GM23248 (cell line): ENCODE measurements around the gene DUSP15. TPM values are rescaled to one million over a fixed set of nuclear protein-coding genes. Genes with fewer than 3 reads are reported as not detected.

Experiments used
- DNase-seq: peaks from one replicate; pipeline ENCODE4 v3.0.0-alpha.2; 2015
- H2AFZ ChIP-seq: fragments of 200-600 bp; sonication (generic); 2 replicates; pipeline ENCODE4 v1.6.1; 2016; ENCODE audit warnings: antibody characterized with exemption
- H3F3A ChIP-seq: fragments of 200-600 bp; sonication (generic); 2 replicates; pipeline ENCODE4 v1.6.1; 2016; ENCODE audit warnings: mild to moderate bottlenecking, antibody characterized with exemption, mixed run types; ENCODE audit not compliant: insufficient read depth
- H3K27ac ChIP-seq: fragments of 200-600 bp; sonication (generic); 2 replicates; pipeline ENCODE4 v1.5.1; 2016; ENCODE audit warnings: mild to moderate bottlenecking
- H3K27me3 ChIP-seq: fragments of 200-600 bp; sonication (generic); replicated peaks from 2 replicates; pipeline ENCODE4 v1.6.1; 2016; ENCODE audit warnings: mild to moderate bottlenecking; ENCODE audit not compliant: insufficient read depth
- H3K36me3 ChIP-seq: fragments of 200-600 bp; sonication (generic); 2 replicates; pipeline ENCODE4 v1.6.1; 2016; ENCODE audit warnings: low read depth, mild to moderate bottlenecking
- H3K4me1 ChIP-seq: fragments of 200-600 bp; sonication (generic); 2 replicates; pipeline ENCODE4 v1.6.1; 2016; ENCODE audit warnings: mild to moderate bottlenecking; ENCODE audit not compliant: insufficient read depth
- H3K4me2 ChIP-seq: fragments of 200-600 bp; sonication (generic); one replicate; pipeline ENCODE4 v1.6.1; 2016; ENCODE audit warnings: mild to moderate bottlenecking; ENCODE audit not compliant: unreplicated experiment
- H3K4me3 ChIP-seq: fragments of 200-600 bp; sonication (generic); 2 replicates; pipeline ENCODE4 v1.5.1; 2016; ENCODE audit warnings: mild to moderate bottlenecking
- H3K79me2 ChIP-seq: fragments of 200-600 bp; sonication (generic); 2 replicates; pipeline ENCODE4 v1.6.1; 2016; ENCODE audit warnings: mild to moderate bottlenecking; ENCODE audit not compliant: insufficient read depth
- H3K9ac ChIP-seq: fragments of 200-600 bp; sonication (generic); 2 replicates; pipeline ENCODE4 v1.6.1; 2016; ENCODE audit warnings: mild to moderate bottlenecking
- H3K9me2 ChIP-seq: fragments of 200-600 bp; sonication (generic); 2 replicates; pipeline ENCODE4 v1.6.1; 2016; ENCODE audit warnings: mixed run types, mild to moderate bottlenecking, moderate library complexity; ENCODE audit not compliant: insufficient read depth
- H3K9me3 ChIP-seq: fragments of 200-600 bp; sonication (generic); one replicate; pipeline ENCODE4 v1.6.1; 2017; ENCODE audit warnings: low read depth
- H4K20me1 ChIP-seq: fragments of 200-600 bp; sonication (generic); 2 replicates; pipeline ENCODE4 v1.6.0; 2016; ENCODE audit not compliant: insufficient read depth
- EZH2 ChIP-seq: fragments of 200-600 bp; sonication (generic); IDR thresholded peaks from 2 replicates; pipeline ENCODE4 v1.6.1; 2018; ENCODE audit warnings: antibody characterized with exemption, mild to moderate bottlenecking; ENCODE audit not compliant: insufficient read depth, poor library complexity, severe bottlenecking
- EZH2phosphoT487 ChIP-seq: fragments of 200-600 bp; sonication (generic); IDR thresholded peaks from 2 replicates; pipeline ENCODE4 v1.6.1; 2018; ENCODE audit warnings: antibody characterized with exemption, moderate library complexity, mild to moderate bottlenecking, low read depth; ENCODE audit not compliant: insufficient read depth
- WGBS, 2 experiments: methylation state at CpG; one replicate each; pipeline ENCODE4 v1.1.6; 2015 to 2017; ENCODE audit warnings: low lambda C conversion rate in 2 of 2, low coverage in 1 of 2; ENCODE audit errors: missing lambda C conversion rate in 2 of 2; 5-methylcytosine and 5-hydroxymethylcytosine counted together
- in situ Hi-C: fragments of 300-500 bp; cut with MboI; formaldehyde crosslinking; loops from 2 replicates; pipeline ENCODE4 v1.15.0; 2020
- polyA plus RNA-seq: library from polyadenylated mRNA; unstranded; fragments of >200 nt; fragmentation: Nextera tagmentation; extraction: Ambion mirVana; gene quantifications from 2 replicates; pipeline ENCODE4 v1.2.1, GENCODE V29; 2016
- total RNA-seq: library from RNA; depleted of rRNA; stranded (reverse); fragments of >200 nt; shearing (Covaris generic); gene quantifications from 2 replicates; pipeline ENCODE4 v1.2.3, GENCODE V29; 2014

DUSP15 gene
- total and polyA plus RNA-seq, 2 experiments from 2014 or later = not detected

GRCh38 chr20:31859998-31860380, 10.3 kb downstream of the DUSP15 start:
- in situ Hi-C loops = loop anchor here (10.0 kb wide), 2 partner anchors 165 to 225 kb away; no protein-coding TSS in a partner anchor
- Histone ChIP-seq H3K9me2 (no peaks in the 10 kb centered on the region), H3K4me1 (0 out of 2 replicates have a peak, but pooled peaks cover 3% of the 10 kb centered on the region), H3K4me2 (no peak overlapping the region), H3K36me3 (no peaks in the 10 kb centered on the region), H3K4me3 (no peak overlapping the region), H3K79me2 (no peaks in the 10 kb centered on the region), H3K27me3 (peaks cover 69% of the 10 kb centered on the region), H3K9ac (no peak overlapping the region), H3F3A (no peaks in the 10 kb centered on the region), H3K27ac (no peak overlapping the region), H4K20me1 (no peaks in the 10 kb centered on the region), H3K9me3 (no peaks in the 10 kb centered on the region), H2AFZ (no peak overlapping the region)
- WGBS, 2 experiments = 25 to 27% methylated on average over 7 of the region's 7 CpGs
- DNase-seq = no peak
- TF ChIP-seq EZH2 (no peak), EZH2phosphoT487 (no peak)

GRCh38 chr20:31859266-31859997, 10.9 kb downstream of the DUSP15 start:
- Histone ChIP-seq H3K4me2 (no peak overlapping the region), H4K20me1 (no peaks in the 10 kb centered on the region), H3K27me3 (peaks cover 75% of the 10 kb centered on the region), H3K9me2 (no peaks in the 10 kb centered on the region), H3K4me1 (0 out of 2 replicates have a peak, but pooled peaks cover 3% of the 10 kb centered on the region), H2AFZ (no peak overlapping the region), H3K79me2 (no peaks in the 10 kb centered on the region), H3K4me3 (no peak overlapping the region), H3K36me3 (no peaks in the 10 kb centered on the region), H3K9me3 (no peaks in the 10 kb centered on the region), H3K27ac (no peak overlapping the region), H3F3A (no peaks in the 10 kb centered on the region), H3K9ac (no peak overlapping the region)
- 59 to 62% methylated on average over 5 of the region's 5 CpGs for WGBS, 2 experiments
- no peak for TF ChIP-seq EZH2phosphoT487
- TF ChIP-seq EZH2 = no peak
- no peak for DNase-seq
- in situ Hi-C loops = loop anchor here (10.0 kb wide), 2 partner anchors 165 to 225 kb away; no protein-coding TSS in a partner anchor

- TF ChIP-seq EZH2 (no peak), EZH2phosphoT487 (no peak)
- H3K4me3 ChIP-seq = no peak overlapping the region
Observed at GRCh38 chr20:31858760-31859083, 11.6 kb downstream of the DUSP15 start.

GRCh38 chr20:31857861-31858759, 12.2 kb downstream of the DUSP15 start:
- no peaks in the 10 kb centered on the region for H3K79me2 ChIP-seq
- H3K36me3 ChIP-seq = no peaks in the 10 kb centered on the region
- H3K4me2 ChIP-seq = no peak overlapping the region
- WGBS, 2 experiments = 28 to 33% methylated on average over 15 of the region's 15 CpGs
- no peak overlapping the region for H3K9ac ChIP-seq
- H3K9me2 ChIP-seq = no peaks in the 10 kb centered on the region
- H4K20me1 ChIP-seq = no peaks in the 10 kb centered on the region
- no peak overlapping the region for H3K27ac ChIP-seq
- no peak for DNase-seq
- no peak overlapping the region for H2AFZ ChIP-seq
- TF ChIP-seq EZH2phosphoT487 = no peak
- TF ChIP-seq EZH2 = no peak
- H3K4me3 ChIP-seq = no peak overlapping the region
- H3K27me3 ChIP-seq = peaks cover 86% of the 10 kb centered on the region
- H3K4me1 ChIP-seq = 0 out of 2 replicates have a peak, but pooled peaks cover 3% of the 10 kb centered on the region
- no peaks in the 10 kb centered on the region for H3F3A ChIP-seq
- in situ Hi-C loops = loop anchor here (10.0 kb wide), 2 partner anchors 167 to 227 kb away; no protein-coding TSS in a partner anchor
- H3K9me3 ChIP-seq = no peaks in the 10 kb centered on the region

More at GRCh38 chr20:31858760-31859083, 11.6 kb downstream of the DUSP15 start:
- Histone ChIP-seq H3K4me1 (0 out of 2 replicates have a peak, but pooled peaks cover 3% of the 10 kb centered on the region), H3K9me3 (no peaks in the 10 kb centered on the region), H3K27ac (no peak overlapping the region), H3K27me3 (peaks cover 82% of the 10 kb centered on the region), H4K20me1 (no peaks in the 10 kb centered on the region), H3K79me2 (no peaks in the 10 kb centered on the region), H3K4me2 (no peak overlapping the region), H2AFZ (no peak overlapping the region), H3K36me3 (no peaks in the 10 kb centered on the region), H3F3A (no peaks in the 10 kb centered on the region), H3K9ac (no peak overlapping the region), H3K9me2 (no peaks in the 10 kb centered on the region)
- 21 to 23% methylated on average over 3 of the region's 3 CpGs for WGBS, 2 experiments
- no peak for DNase-seq
- in situ Hi-C loops = loop anchor here (10.0 kb wide), 2 partner anchors 166 to 226 kb away; no protein-coding TSS in a partner anchor
